ENCODE data around the gene MBNL2.

The MBNL2 gene

DNA sequence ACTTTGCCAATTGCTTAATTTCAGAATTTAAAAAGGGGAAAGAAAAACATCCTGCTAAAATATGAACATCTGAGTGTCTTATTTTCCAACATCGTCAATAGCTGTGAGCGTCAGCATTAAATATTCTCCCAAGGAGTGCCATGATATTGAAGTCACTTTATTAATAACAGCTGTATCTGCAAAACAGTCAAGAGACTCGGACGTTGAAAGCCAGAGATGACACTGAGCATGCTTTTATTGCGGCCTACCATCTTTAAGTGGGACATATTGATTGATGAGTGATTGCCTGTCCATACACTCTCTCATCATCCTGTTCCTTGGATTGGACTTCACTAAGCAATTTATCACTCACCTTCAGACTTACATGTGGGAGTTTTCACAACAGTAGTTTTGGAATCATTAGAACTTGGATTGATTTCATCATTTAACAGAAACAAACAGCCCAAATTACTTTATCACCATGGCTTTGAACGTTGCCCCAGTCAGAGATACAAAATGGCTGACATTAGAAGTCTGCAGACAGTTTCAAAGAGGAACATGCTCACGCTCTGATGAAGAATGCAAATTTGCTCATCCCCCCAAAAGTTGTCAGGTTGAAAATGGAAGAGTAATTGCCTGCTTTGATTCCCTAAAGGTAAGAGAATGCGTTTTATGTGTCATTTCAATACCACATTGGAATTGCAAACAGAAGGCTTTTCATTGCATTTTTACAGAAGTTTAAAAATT lies 53.8 kb downstream of the MBNL2 start:
- DNase-seq, result no peak

GRCh38 chr13:97276862-97277269 lies 54.7 kb downstream of the MBNL2 start:
- DNase-seq, result no peak

- DNase-seq, result no peak
Observed at GRCh38 chr13:97278435-97279411, 56.6 kb downstream of the MBNL2 start.

DNA sequence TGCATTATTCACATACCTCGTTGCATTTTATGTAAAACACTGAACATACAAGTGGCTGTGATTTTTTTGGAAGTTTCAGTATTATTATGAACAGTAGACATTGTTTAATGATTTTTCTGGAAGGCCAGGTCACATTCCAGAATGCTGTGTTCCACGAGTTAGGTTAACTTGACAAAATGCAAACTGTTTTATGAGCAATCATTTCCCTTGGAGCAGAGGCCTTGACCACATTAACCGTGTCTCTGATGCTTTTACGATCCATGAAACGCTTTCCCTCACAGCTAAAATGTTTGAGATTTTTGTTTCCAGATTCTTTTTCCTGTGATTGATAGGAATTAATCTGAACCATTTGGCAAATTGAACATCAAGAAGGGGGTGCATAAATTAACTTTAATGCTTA lies 57.8 kb downstream of the MBNL2 start:
- DNase-seq, result no peak

- no peak for DNase-seq
Observed at GRCh38 chr13:97280478-97280877, 58.3 kb downstream of the MBNL2 start.

DNA sequence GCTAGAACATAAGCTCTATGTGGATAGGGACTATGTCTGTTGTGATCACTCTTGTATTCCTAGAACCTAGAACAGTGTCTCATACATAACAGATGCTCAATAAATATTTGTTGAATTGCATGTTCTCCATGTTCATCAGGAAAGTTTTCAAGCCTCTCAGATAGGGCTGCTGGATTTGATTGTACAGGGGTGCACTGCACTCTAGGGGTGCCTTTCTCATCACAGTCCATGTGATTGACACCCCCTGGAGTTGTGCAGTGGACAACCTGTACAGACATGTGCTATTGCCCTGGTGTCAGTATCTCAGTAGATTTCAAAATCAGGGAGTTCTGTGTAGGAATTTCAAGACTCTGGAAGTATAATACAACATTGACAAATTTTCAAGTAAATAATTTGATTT lies 58.9 kb downstream of the MBNL2 start:
- DNase-seq, result no peak

DNA sequence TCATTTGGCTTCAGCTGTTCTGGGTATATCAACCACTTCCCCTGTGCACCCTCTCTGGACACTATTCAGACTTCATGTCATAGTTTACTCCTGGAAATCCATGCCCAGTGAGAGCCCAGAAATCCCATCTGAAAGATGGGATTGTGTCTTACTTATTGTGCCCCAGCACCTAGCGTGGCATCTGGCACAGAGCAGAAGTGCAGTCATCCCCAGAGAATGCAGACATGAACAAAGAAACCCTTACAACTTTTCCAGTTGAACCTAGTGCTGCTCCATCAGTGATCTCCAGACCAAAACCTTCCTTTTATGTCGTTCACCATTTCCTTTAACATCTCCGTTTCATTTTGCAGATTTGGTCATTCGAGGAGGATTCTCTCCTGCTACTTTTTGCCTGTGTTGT lies 60.6 kb downstream of the MBNL2 start:
- DNase-seq, result no peak

GRCh38 chr13:97283888-97284287 lies 61.8 kb downstream of the MBNL2 start:
- no peak for DNase-seq

DNA sequence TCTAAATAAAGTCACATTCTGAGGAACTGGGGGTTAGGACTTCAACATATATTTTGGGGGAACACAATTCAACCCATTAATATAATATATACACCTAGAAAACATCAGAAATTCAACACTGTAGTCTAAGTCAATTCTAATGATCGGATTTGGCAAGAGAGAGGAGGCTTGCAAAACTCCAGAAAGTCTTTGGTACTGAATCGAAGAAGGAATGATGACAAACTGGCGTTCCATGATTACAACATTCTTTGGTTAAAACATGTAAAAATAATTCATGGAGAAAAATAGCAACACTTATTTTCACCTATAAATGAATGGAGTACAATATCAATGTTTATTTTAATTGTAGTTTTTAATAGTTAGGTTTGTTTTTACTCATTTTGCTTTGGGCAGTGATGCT lies 62.4 kb downstream of the MBNL2 start:
- DNase-seq, result no peak

DNA sequence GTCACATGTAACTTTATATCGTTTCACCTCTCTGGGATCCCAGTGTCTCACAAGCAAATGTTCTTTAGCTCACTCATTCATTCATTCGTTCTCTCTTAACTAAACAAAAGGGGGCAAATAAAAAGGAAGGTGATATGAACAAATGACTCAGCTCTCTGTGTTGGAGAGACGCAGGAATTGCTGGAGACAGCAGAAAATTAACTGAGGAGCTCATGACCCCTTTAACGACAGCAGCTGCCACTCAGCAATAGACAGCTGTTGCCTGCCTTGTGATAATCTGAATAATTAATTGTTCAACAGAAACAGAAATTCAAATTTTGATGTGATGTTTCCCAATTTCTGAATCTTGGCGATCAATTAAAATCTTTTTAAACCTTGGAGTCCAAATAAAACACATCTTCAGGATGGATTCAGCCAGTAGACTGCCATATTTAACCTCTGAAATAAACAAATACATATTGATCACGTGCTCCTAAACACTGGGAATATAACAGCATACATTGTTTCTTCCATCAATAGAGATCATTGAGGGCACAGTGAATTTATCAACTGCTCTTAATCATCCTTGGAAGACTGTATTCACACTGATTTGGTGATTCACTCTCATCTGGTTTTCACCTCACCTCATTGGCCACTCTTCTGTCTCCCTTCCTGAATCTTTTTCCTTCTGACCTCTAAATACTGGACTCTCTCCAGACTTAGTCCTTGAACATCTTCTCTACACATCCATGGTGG lies 63.3 kb downstream of the MBNL2 start:
- no peak for DNase-seq

DNA sequence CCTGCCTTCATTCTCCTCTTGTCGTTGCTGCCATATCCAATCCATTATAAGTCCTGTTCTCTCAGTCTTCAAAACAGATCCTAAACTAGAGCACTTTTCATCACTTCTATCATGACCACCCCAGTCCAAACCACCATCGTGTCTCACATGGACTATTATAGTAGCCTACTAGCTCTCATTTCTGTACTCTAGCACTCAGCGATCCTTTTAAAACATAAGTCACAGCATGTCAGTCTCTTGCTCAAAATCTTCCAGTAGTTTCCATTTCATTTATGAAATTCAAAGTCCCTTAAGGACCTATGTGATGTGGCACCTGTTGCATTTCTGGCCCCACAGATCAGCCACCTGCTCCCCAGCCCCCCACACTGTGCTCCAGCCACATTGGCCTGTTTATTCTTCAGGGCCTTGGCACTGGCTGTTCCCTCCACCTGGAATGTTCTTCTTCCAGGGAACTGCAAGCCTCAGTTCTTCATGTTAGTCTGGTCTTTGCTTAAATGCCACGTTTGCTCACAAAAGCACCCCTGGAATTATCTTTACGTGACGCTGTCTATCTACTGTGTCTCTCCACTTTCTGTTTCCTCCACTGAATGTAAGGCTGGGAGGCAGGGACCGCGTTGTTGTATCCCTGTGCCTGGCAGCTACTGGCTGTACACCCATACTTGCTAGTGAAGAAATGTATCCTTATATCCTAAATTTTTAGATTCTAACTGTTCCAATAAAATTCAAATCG lies 64.3 kb downstream of the MBNL2 start:
- DNase-seq, result no peak

DNA sequence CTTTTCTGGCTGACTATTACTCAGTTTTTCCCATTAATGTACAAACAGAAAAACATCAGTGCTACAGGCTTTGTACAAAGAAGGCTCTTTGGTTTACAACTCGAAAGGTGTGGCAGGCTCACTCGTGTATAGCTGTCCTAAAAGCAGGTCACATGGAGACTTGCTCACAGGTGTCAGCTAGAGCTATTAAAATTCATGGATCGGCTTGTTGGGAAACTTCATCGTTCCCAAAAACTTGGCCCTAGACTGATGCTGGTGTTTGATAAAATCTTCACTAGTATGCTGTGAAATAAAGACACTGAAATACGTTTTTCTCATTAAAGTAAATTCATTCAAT lies 64.9 kb downstream of the MBNL2 start:
- no peak for DNase-seq

DNA sequence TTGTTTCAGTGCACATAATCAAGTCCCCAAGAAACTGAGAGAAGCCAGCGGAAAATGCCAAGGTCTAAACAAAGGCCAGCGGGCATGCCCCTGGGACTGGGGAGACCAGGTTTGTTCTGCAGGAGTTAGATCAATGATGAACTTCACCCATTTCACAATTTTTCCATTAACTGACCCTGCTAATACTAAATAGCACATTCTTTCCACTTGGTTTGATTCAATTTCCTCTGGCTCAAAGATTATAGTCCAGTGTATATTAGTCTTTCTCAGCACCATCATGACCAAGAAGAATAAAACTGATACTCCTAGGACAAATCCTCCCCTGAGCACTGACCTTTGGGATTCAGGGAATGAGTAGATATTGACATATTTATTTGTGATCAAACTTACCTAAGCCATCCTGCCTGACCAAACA lies 66.4 kb downstream of the MBNL2 start:
- DNase-seq, result no peak

- no peak for DNase-seq
Observed at GRCh38 chr13:97289514-97290298, 67.6 kb downstream of the MBNL2 start.

- no peak for DNase-seq
Observed at GRCh38 chr13:97295283-97296182, 73.4 kb downstream of the MBNL2 start.

DNA sequence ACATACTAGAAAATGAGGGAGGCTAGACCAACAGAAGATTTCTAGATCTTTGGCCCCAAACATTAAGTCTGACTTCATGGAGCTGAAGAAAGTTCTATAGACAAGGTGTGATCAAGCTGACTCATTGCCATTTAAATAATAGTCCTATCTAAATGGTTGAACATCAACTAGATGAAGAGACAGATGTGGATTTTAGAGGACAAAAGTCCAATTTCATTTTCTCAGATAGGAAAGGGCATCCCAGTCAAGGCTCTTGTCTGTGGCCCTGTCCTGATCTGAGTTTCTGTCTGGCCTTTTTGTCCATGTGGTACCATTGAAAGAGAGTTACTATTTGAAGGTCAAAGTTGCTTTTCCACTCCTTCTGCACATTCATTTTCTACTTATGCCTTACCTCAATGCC lies 74.6 kb downstream of the MBNL2 start:
- DNase-seq, result no peak

GRCh38 chr13:97298816-97299215 lies 76.7 kb downstream of the MBNL2 start:
- no peak for DNase-seq

GRCh38 chr13:97300871-97301270 lies 78.7 kb downstream of the MBNL2 start:
- no peak for DNase-seq

DNA sequence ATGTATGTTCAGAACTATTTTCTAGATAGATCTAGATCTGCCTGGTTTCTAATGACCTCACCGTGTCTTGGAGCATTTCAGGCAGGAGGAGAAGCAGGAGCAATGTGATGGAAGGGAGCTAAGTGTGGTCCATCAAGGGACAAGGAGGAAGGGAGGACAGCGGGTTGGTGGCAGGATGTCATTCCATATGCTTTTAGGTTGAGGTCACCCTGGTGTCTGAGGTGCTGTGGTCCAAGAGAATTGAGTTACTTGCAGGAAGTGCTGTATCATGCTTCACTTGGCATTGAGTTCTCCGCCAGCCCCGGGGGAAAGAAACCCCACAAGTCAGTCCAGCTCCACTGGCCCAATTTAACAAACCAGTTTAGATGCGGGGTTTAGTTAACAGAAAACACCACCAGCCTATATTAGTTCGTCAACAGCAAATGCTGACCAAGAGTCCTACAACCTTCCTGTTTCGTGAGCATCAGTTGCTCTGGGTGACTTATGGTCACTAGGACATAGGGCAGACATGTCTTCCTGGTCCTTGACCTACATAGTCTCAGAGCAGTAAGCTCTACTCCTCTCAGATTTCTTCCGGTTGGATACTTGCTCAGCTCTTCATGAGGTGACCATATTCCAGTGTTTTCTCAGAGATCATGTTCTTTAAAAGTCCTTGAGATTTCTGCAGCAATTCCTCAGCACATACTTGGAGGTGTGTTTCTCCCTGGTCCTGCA lies 79.4 kb downstream of the MBNL2 start:
- no peak for DNase-seq

DNA sequence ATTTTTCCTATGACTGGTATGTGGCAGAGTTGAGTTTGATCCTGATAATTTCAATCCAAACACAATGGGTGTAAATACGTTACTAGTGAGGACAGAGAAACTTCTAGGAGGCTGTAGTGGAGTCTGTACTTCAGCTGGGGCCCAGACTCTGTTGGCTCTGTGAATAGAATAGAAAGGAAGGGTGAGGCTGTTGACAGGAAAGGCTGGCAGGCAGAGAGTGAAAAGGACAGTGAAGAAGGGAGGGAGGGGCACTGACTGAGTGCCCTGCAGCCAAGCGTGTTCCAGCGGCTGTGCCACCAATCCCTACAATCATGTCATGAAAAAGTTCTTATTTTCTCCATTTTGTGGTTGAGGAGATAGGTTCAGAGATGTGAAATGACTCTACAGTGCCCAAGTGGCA lies 80.5 kb downstream of the MBNL2 start:
- no peak for DNase-seq

All from SIG-M5 (cell line).